ENCODE results near the gene KY.

The KY gene

GRCh38 chr3:134620476-134621115, 30.2 kb downstream of the KY start:
- TF ChIP-seq, protein P1, sequence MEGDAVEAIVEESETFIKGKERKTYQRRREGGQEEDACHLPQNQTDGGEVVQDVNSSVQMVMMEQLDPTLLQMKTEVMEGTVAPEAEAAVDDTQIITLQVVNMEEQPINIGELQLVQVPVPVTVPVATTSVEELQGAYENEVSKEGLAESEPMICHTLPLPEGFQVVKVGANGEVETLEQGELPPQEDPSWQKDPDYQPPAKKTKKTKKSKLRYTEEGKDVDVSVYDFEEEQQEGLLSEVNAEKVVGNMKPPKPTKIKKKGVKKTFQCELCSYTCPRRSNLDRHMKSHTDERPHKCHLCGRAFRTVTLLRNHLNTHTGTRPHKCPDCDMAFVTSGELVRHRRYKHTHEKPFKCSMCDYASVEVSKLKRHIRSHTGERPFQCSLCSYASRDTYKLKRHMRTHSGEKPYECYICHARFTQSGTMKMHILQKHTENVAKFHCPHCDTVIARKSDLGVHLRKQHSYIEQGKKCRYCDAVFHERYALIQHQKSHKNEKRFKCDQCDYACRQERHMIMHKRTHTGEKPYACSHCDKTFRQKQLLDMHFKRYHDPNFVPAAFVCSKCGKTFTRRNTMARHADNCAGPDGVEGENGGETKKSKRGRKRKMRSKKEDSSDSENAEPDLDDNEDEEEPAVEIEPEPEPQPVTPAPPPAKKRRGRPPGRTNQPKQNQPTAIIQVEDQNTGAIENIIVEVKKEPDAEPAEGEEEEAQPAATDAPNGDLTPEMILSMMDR (IDR thresholded peaks at IDR 0.05) = no peak

DNA sequence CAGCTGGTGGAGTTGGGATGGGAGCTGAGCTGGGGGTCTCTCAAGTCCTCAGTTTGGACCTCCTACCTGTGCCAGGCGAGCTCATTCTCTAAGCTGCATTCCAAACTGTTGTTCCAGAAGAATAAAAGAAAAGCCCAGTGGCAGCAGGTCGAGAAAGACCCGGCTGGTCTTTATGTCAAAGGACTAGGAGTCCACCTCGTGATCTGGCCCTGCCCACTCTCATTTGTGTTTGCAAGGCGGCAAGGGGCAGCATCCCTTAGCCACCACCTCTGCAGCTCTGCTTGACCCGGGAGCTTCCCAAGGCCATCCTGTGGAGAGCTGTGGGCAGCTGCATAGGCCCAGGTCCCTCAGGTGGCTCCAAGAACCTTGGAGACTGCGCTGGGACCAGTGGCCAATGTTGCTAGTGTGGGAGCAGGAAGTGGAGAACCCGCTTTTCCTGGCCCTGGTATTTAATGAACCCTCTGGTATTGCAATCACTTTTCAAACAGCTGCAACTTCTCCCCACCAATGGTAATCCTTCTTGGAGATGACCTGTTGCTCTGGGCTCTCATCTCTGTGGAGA, 30.9 kb downstream of the KY start:
- TF ChIP-seq, protein P1 (IDR thresholded peaks at IDR 0.05) = no peak

- TF ChIP-seq, protein P1 (IDR thresholded peaks at IDR 0.05) = no peak
These were observed 31.6 kb downstream of the KY start for GRCh38 chr3:134619301-134619615.

GRCh38 chr3:134618478-134619300, 32.1 kb downstream of the KY start:
- TF ChIP-seq, protein P1 (IDR thresholded peaks at IDR 0.05) = no peak

DNA sequence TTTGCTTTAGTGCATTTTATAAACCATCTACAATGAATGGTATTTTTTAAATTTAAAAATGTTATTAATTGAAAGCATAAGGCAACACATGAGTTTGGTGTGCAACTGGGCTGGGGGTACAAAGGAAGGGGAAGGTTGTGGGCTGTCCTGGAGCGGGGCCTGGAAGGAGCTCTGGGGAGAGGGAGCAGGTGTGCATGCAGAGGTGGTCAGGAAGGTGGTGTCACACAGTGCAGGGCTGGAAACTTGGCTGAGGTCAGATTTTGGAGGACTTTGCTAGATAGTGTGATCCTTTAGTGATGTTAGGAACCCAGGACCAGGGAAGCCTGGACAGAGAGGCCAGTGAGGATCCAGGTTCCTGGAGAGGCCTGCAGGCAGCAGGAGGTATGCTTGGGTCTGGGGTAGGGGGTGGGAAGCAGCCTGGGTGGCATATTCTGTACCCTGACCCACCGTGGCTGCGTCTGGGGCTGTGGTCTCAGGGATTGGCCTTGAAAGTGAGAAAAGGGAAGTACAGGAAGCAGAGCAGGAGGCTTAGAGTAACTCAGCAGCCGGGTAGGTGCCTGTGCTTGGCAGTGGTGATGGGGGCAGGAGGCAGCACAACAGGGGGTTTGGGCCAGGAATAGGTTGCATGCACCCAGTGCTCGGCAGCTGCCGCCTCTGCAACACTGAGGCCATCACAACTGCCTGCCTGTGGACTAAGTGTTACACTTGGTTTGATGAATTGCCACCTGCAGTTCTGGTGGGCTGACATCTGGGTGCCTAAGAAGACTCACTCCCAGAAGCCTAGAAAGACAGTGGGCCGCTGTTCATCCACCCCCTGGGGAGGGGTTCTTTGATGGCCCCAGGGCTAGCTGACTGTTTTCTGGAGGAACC, 33.0 kb downstream of the KY start:
- TF ChIP-seq, protein P1 (IDR thresholded peaks at IDR 0.05) = no peak

- TF ChIP-seq, protein P1 (IDR thresholded peaks at IDR 0.05) = no peak
These were observed 35.1 kb downstream of the KY start for GRCh38 chr3:134615743-134616142.

- TF ChIP-seq, protein P1 (IDR thresholded peaks at IDR 0.05) = no peak
These were observed 35.9 kb downstream of the KY start for GRCh38 chr3:134614955-134615354.

Measured in LNCAP (cell line).